Embryonic facial prominence (tissue), 1 donor: ENCODE results near the gene AASS.

ENCODE experiments used
- DNase-seq: peaks from one replicate; pipeline ENCODE4 v3.0.0-alpha.2; 2016; ENCODE audit errors: extremely low spot score

The AASS gene

GRCh38 chr7:122118757-122119156 is 25.3 kb downstream of the AASS start:
- DNase-seq: no peak

DNA sequence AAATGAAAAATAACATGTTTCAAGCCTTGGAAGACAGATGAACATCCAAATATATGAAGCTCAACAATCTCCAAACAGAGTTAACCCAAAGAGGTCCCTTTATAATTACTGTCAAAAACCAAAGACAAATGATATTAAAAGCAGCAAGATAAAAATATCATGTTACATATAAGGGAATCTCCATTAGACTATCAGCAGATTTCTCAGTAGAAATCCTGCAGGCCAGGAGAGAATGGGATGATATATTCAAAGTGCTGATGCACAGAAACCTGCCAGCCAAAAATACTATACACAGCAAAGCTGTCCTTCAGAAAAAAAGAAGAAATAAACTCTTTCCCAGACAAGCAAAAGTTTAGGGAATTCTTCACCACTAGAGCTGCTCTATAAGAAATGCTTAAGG is 41.0 kb downstream of the AASS start:
- no peak for DNase-seq

- DNase-seq: no peak
Observed at GRCh38 chr7:122100021-122100420, 44.0 kb downstream of the AASS start.

- DNase-seq: no peak
Observed at GRCh38 chr7:122095642-122096041, 48.4 kb downstream of the AASS start.

DNA sequence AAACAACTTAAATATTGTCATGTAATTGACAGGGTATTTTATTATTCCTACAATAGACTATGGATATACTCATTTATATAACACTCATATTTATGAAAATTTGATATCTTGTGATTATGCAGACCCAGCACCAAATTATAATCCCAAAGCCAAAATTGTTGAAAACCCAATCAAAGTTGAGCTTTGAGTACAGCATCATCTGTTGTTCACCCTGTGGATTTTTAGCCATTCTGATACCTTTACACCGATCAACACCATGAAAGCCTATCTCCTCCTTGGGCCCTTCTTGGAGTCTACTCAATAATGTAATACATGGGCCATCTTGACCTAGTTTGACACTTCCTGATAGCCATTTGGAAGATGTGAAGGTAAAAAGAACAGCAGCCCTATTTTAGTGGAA is 49.5 kb downstream of the AASS start:
- DNase-seq: no peak

- DNase-seq: peak; percentile 43
Observed at GRCh38 chr7:122092964-122093797, 50.9 kb downstream of the AASS start.

- DNase-seq: no peak
Observed at GRCh38 chr7:122082670-122083069, 61.4 kb downstream of the AASS start.

DNA sequence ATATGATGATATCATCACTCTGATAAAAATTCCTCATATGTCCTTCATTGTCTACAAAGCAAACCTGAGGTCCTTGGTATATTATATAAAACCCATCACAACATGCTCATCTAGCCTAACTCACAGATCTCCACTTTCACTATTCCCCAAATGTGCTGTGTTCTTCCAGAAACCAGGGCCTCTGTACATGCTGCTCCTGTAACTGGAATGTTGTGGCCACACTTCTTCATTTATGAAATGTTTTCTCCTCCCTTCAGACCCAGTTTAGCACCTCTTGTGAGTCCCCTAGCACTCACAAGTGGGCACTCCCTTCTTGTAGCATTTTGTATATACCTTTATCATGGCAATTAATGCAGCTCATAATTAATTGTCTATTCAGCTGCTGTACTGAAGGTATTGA is 61.9 kb downstream of the AASS start:
- no peak for DNase-seq

DNA sequence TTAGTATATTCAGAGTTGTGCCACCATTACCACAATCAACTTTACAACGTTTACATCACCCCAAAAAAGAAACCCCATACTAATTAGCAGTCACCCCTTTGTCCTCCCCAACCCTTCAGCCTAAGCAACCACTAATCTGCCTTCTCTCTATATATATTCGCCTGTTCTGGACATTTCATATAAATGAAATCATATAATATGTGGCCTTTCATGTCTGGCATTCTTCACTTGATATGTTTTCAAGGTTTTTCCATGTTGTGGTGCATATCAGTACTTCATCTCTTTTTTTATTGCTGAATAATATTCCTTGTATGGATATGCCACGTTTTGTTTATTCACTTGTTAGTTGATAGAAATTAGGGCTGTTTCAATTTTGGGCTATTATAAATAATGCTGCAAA is 70.4 kb downstream of the AASS start:
- DNase-seq: no peak

DNA sequence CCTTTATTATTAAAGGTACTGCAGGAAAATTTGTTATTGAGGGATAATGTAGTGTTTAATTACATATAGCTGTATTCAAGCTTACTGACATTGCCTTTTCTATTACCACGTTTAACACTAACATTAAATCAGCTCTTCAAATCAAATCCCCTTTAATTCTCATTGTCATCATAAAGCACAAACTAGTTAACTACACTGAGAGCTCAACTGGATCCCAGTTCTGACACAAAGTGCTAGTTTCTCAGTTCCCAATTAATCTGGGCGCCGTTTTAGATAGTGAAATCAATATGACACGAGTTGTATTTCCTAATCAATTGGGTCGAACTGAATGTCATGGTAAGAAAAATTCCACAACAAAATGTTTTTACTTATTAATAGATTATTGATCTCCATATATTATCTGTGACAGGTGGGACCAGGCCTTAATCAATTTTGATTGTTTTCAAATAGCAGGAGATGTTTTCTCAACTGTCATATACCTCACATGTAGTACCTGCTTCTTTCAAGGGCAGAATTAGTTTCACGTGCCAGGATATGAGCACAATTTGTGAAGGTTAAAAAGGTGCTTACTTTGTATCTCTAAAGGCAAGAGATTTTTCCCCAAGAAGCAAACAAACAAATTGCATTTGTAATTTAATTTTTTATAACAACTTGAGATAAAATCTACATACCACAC is 71.0 kb downstream of the AASS start:
- no peak for DNase-seq

DNA sequence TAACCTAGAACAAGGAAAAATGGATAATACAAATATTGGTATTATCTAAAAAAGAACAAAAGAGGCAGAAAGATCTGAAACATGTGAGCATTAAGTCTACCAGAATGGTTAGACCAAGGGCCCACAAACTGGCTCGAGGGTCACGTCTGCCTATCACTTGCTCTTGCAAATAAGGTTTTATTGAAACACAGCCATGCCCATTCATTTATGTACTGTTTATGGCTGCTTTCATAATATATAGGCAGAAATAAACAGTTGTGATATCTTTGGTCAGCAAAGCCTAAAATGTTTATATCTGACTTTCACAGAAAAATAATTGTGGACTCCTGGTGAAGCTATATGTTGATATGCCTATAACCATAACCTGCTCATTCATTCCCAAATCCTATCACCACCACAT is 71.8 kb downstream of the AASS start:
- DNase-seq: no peak

DNA sequence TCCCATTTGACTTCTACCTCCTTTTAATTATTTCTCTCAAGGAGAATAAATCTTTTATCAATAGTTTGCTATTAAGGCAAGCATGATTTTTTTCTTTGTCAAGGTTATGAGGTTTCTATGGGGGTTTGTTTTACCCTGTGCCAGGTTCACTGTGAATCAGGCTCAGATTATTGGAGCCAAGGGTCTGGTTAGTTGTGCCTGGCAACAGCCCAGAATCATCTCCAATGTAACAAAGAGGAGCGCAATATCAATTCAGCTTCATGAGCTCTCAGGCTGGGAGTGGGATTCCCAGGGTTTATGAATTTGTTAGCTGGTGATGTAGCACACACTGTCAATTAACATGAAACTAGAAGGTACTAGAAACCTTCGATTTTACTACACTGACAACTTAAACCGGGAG is 73.2 kb downstream of the AASS start:
- DNase-seq: no peak

GRCh38 chr7:122070062-122070461 is 74.0 kb downstream of the AASS start:
- DNase-seq: no peak

DNA sequence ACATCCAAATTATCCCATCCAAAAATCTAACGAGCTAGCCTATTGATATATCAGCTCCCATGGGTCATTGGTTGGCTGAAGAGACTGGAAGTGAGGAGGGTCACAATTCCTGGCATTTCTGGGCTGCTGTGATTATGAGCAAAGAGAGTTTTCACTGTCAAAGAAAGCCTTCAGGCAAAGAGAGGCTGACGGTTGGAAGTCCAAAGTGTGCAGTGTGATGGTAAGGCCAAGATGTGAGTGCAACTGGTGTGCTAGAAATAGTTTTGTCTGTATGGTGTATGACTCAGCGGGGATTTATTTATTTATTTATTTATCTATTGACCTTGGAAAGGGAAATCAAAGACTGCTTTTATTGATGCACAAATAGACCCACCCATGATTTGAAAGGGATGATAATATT is 75.0 kb downstream of the AASS start:
- DNase-seq: no peak

DNA sequence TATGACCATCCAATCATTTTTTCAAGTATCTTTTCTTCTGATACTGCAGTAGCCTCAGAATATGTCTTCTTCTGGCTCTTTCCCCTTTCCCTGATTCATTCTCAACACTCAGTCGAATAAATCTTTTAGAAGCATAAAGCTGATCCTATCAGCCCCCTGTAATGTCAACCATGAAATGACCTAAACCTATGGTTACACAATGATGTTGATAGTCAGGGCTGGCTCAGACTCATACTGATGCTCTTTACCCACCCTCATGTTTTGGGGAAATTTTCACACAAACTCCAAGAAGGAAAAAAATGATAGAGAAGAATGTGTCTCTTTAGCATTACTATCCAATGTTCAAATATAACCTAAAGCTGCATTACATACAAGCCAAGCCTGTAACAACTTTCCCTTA is 76.0 kb downstream of the AASS start:
- DNase-seq: no peak

DNA sequence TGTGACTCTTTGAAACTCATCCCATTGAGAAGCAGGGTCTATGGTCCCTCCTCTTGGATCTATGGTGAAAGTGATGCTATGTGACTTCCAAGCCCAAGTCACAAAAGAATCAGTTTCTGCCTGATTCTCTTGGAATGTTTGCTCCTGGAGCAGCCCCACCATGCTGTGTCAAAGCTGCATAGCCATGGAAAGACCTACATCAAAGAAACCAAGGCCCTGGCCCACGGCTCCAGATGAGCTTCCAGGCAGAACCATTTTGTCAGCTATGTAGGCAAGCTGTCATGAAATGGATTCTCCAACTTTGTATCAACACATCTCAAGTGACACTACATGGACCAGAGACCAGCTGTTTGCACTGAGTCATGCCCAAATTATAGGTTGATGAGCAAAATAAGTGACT is 77.0 kb downstream of the AASS start:
- DNase-seq: no peak

DNA sequence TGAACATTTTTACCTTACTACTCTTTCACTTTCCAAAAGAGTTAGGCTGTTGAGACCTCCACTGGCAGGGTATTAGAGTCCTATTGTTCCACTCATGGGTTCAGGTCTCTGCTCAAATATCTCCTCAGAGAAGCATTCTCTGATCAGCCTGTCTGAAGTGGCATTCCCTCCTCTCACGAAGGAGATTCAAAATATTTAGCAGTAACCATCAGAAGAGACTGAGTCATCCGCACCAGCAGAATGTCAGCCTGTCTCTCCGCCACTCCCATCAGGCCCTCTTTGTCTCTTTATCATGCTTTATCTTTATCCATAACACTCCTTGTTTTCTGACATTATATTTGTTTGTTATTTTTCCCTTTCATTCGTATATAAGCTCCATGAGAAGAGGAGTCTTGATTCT is 79.1 kb downstream of the AASS start:
- DNase-seq: no peak

DNA sequence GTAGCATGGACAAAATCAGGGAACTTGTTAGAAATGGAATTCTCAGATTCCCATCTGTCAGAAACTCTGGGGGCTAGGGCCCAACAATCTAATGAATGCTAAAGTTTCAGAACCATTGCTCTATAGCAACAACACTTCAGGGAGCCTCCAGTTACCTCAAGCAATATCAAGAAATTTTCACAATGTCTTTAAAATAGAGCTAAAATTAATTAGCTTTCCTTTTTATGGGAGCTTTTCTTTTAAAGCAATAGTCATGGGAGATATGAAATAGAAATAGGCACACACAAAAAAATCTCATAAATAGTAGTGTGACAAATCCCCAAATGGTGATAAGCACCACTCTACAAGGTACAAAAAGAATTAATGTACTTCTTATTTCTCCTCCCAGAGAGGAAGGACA is 80.9 kb downstream of the AASS start:
- no peak for DNase-seq

DNA sequence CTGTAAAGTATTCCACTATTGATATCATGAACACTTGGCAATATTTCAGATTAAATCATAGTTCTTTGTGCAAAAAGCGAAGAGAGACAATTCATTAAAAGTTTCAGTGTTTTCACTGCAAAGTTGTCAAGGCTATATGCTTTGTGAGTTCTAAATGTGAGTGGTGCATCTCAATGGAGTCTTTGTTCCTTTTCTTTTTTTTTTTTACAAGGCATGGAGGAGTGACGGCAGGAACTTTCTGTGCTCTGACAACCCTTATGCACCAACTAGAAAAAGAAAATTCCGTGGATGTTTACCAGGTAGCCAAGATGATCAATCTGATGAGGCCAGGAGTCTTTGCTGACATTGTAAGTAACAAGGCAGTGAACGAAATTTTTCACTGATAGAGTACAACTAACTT is 84.5 kb downstream of the AASS start:
- DNase-seq: no peak

GRCh38 chr7:122056977-122057376 is 87.1 kb downstream of the AASS start:
- DNase-seq: no peak

DNA sequence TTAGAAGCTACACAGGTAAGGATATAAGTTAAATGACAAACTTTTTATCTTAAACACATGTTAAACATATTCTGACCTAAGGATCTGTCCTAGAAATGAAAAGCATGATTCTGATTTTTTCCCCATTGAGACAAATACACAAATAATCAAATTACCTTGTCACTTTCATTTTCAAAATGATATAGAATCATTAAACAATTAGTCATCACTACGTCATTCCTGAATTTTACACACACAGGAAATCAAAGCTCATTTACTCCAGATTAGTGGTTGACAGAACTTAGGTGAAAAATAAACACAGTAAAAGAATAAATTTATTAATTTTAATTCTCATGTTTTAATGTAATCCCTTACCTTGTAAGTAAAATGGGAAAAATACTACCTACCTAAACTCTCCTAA is 89.0 kb downstream of the AASS start:
- no peak for DNase-seq

DNA sequence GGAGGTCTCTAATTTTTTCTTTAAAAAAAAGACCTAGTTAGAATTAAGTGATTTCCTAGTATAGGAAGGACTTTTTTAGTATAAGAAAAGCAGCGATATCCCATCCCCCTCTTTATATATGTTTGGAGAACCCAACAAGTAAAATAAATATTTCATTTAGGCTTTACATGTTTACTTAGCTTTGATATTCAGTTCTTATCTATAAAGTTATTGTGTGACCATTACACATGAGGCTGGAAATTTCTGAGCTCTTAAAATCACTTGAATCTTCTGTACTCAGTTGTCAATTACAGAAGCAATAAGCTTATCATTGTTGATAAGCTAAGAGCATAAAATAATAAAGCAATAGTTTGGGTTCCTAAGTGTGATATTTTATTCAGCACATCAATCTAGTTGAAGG is 89.7 kb downstream of the AASS start:
- no peak for DNase-seq

DNA sequence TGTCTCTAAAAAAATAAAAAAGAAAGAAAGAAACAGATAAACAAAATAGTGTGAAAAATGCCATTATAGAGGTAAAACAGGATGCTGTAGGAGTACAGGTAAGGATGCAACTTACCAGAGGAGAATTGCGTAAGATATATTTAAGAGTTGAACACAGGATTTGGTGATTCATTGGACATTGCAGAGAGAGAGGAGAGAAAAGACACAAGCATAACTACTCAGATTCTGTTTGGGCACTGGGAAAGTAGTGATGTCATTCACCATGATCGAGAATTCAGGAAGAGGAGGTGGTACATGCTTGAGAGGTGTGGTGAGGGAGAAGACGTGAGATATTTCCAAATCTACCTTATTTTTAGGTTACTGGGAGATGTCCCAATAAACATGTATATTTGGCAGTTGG is 97.6 kb downstream of the AASS start:
- DNase-seq: no peak

DNA sequence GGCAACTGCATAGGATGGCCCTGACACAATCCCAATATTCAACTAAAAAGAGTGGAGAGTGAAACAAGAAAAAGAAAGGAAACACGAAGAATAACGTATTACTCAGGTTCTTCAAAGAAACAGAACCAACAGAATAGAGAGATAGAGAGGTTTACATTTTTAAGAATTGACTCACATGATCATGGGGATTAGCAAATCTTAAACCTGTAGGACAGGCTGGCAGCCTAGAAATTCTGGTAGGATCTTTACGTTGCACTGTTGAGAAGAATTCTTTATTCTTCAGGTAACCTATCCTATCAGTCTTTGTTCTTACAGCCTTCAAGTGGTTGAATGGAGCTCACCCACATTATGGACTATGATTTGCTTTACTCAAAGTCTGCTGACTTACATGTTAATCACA is 103.9 kb downstream of the AASS start:
- no peak for DNase-seq
